ENCODE results near the gene CLTCL1. TPM values are rescaled to one million over a fixed set of nuclear protein-coding genes. Genes with fewer than 3 reads are reported as not detected.

Gene CLTCL1
- total and polyA plus RNA-seq, 2 experiments from 2014 or later: 6.6 to 15.1 TPM

- TF ChIP-seq NANOG (IDR thresholded peaks at IDR 0.05; ENCODE audit: borderline replicate concordance) (no peak), JUNB (IDR thresholded peaks at IDR 0.05; ENCODE audit: unreplicated experiment) (no peak), CREB1 (CRISPR knock-in tag; IDR thresholded peaks at IDR 0.05; ENCODE audit: low read depth) (no peak), REST (IDR thresholded peaks at IDR 0.05; ENCODE audit: unreplicated experiment) (no peak), ZNF331 (CRISPR knock-in tag; IDR thresholded peaks at IDR 0.05; ENCODE audit: low read depth) (no peak), ZNF462 (CRISPR knock-in tag; IDR thresholded peaks at IDR 0.05) (no peak), STAT1 (IDR thresholded peaks at IDR 0.05; ENCODE audit: unreplicated experiment) (no peak), POLR2AphosphoS5 (IDR thresholded peaks at IDR 0.05; ENCODE audit: low read depth) (no peak), ZNF114 (CRISPR knock-in tag; IDR thresholded peaks at IDR 0.05) (no peak), ETS1 (IDR thresholded peaks at IDR 0.05) (no peak), CTCF (conservative IDR thresholded peaks at IDR 0.05; ENCODE audit: low read depth in 2 of 2) (no peak), EZH2 (IDR thresholded peaks at IDR 0.05; ENCODE audit: low read depth, unreplicated experiment) (no peak), EZH2phosphoT487 (IDR thresholded peaks at IDR 0.05; ENCODE audit: unreplicated experiment) (no peak)
- H3K27me3 Mint-ChIP-seq (ENCODE audit: insufficient read depth, low read depth, poor library complexity): peaks cover 18% of the 10 kb centered on the region
- no peaks in the 10 kb centered on the region; the same call in 1 of the 2 replicates for H4K20me1 ChIP-seq (replicated peaks; ENCODE audit: insufficient read depth)
- no peaks in the 10 kb centered on the region for H3K9me2 ChIP-seq (ENCODE audit: insufficient read depth)
- ATAC-seq (no peak), DNase-seq (ENCODE audit: low spot score) (no peak)
- no peak overlapping the region for H2AFZ ChIP-seq
- peaks cover 3% of the 10 kb centered on the region; the same call in 1 of the 3 replicates for H3K36me3 Mint-ChIP-seq (ENCODE audit: low read depth)
- H3K4me3 ChIP-seq: no peak overlapping the region
- no peaks in the 10 kb centered on the region; the same call in 2 of the 3 replicates for H3K9me3 Mint-ChIP-seq
- no peaks in the 10 kb centered on the region for H3K36me3 ChIP-seq (ENCODE audit: insufficient read depth)
- no peak overlapping the region for H3K4me3 Mint-ChIP-seq
- peaks cover 11% of the 10 kb centered on the region for H3K4me1 Mint-ChIP-seq
- no peaks in the 10 kb centered on the region for H3K27me3 ChIP-seq (ENCODE audit: insufficient read depth)
- H3K79me2 ChIP-seq (replicated peaks; ENCODE audit: insufficient read depth): peaks cover 12% of the 10 kb centered on the region; the same call in 1 of the 2 replicates
- peaks cover 9% of the 10 kb centered on the region; the same call in 1 of the 2 replicates for H3F3A ChIP-seq (replicated peaks; ENCODE audit: low read depth)
- H3K4me2 ChIP-seq: no peak overlapping the region
- no peak overlapping the region for H3K27ac Mint-ChIP-seq
- no peak overlapping the region for H3K27ac ChIP-seq (ENCODE audit: low read depth)
- H3K4me1 ChIP-seq (ENCODE audit: insufficient read depth): peaks cover 14% of the 10 kb centered on the region
These were observed 110.6 kb downstream of the CLTCL1 start for GRCh38 chr22:19180740-19181410.

Measured in GM23338 (cell line).